ENCODE data around the gene SBF2.

- TF ChIP-seq CTCF (IDR thresholded peaks at IDR 0.05), result no peak
- TF ChIP-seq EZH2 (IDR thresholded peaks at IDR 0.05; ENCODE audit: borderline replicate concordance, insufficient read depth, low read depth, low read length, poor library complexity, severe bottlenecking), result no peak
Observed at GRCh38 chr11:9941991-9942390, 352.0 kb downstream of the SBF2 start.

All from B cell (primary cell).